Mammary epithelial cell (primary cell): Measurements from ENCODE around the gene XKR7.
"Not testable (repeated sequence)": the region's sequence is repeated elsewhere in the genome, so short reads cannot be mapped to it uniquely, and the experiment has no call there.

Experiments used
- CTCF ChIP-seq, 2 donors: IDR thresholded peaks in 1 of 2; conservative IDR thresholded peaks in 1 of 2; 2 replicates each; pipeline ENCODE4 v1.5.1; 2011 to 2012; ENCODE audit warnings: inconsistent platforms in 2 of 2, low read length in 2 of 2, mild to moderate bottlenecking in 2 of 2, control low read depth in 1 of 2, low read depth in 1 of 2; ENCODE audit not compliant: insufficient read depth in 1 of 2; ENCODE audit errors: extremely low read depth in 1 of 2
- EZH2 ChIP-seq: IDR thresholded peaks from 2 replicates; pipeline ENCODE4 v1.6.1; 2012; ENCODE audit warnings: low read length, inconsistent platforms, borderline replicate concordance

DNA sequence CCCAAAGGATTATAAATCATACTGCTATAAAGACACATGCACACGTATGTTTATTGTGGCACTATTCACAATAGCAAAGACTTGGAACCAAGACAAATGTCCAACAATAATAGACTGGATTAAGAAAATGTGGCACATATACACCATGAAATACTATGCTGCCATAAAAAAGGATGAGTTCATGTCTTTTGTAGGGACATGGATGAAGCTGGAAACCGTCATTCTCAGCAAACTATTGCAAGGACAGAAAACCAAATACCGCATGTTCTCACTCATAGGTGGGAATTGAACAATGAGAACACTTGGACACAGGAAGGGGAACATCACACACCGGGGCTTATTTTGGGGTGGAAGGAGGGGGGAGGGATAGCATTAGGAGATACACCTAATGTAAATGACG, 46.5 kb upstream of the XKR7 start:
- not testable (repeated sequence) for TF ChIP-seq CTCF (conservative IDR thresholded peaks at IDR 0.05 in 1 of 2, IDR thresholded peaks at IDR 0.05 in 1 of 2; ENCODE audit: extremely low read depth in 1 of 2, insufficient read depth in 1 of 2, low read depth in 1 of 2, low read length in 2 of 2); EZH2
